ENCODE measurements around the gene CTNNA1.

Gene CTNNA1

GRCh38 chr5:138840103-138840502 lies 86.9 kb downstream of the CTNNA1 start:
- H3K27me3 ChIP-seq (ENCODE audit: control insufficient read depth, low read length), result no peaks in the 10 kb centered on the region
- no peaks in the 10 kb centered on the region for H4K20me1 ChIP-seq (ENCODE audit: control insufficient read depth, insufficient read depth, low read depth, low read length)
- H3K79me2 ChIP-seq (ENCODE audit: control insufficient read depth, low read length), result no peaks in the 10 kb centered on the region
- no peak overlapping the region for H3K27ac ChIP-seq (ENCODE audit: low read depth, low read length)
- H3K4me1 ChIP-seq (ENCODE audit: control insufficient read depth, low read length), result no peaks in the 10 kb centered on the region
- no peak overlapping the region for H3K4me3 ChIP-seq (ENCODE audit: low read length)
- no peaks in the 10 kb centered on the region for H3K36me3 ChIP-seq (ENCODE audit: control insufficient read depth, low read length)
- no peaks in the 10 kb centered on the region for H3F3A ChIP-seq (ENCODE audit: control insufficient read depth, insufficient read depth)
- H3K9me3 ChIP-seq (ENCODE audit: control insufficient read depth, insufficient read depth, low read length), result no peaks in the 10 kb centered on the region
- no peak for TF ChIP-seq EZH2phosphoT487 (IDR thresholded peaks at IDR 0.05; ENCODE audit: borderline replicate concordance, low read length)
- TF ChIP-seq CTCF (IDR thresholded peaks at IDR 0.05; ENCODE audit: low read depth, low read length, poor library complexity, severe bottlenecking), result no peak
- no peak overlapping the region for H3K4me2 ChIP-seq (ENCODE audit: low read length)
- no peaks in the 10 kb centered on the region for H3K9me2 ChIP-seq (replicated peaks; ENCODE audit: control insufficient read depth, low read length)

DNA sequence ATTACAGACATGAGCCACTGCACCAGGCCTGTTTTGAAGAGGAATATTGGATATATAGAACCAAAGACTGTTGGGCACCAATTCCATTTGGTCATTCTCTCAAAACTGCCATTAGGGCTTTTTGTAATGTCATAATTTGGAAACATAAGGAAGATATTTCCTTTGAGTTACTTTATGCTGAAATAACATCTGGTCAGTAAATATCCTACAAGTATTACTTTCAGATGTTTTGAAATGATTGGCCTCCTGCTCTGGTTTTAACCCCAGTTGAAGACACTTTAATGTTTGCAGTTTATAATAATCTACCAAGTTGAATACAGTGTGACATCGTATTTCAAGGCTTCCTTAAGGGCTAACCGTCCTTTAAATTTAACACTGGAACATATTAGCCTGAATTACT lies 88.3 kb downstream of the CTNNA1 start:
- Histone ChIP-seq H3K4me2 (ENCODE audit: low read length) (no peak overlapping the region), H3K36me3 (ENCODE audit: control insufficient read depth, low read length) (no peaks in the 10 kb centered on the region), H3K27ac (ENCODE audit: low read depth, low read length) (no peak overlapping the region), H3K79me2 (ENCODE audit: control insufficient read depth, low read length) (no peaks in the 10 kb centered on the region), H3K9me3 (ENCODE audit: control insufficient read depth, insufficient read depth, low read length) (no peaks in the 10 kb centered on the region), H3K4me1 (ENCODE audit: control insufficient read depth, low read length) (0 out of 2 replicates have a peak, but pooled peaks cover under 1% of the 10 kb centered on the region), H3F3A (ENCODE audit: control insufficient read depth, insufficient read depth) (no peaks in the 10 kb centered on the region), H4K20me1 (ENCODE audit: control insufficient read depth, insufficient read depth, low read depth, low read length) (no peaks in the 10 kb centered on the region), H3K4me3 (ENCODE audit: low read length) (no peak overlapping the region), H3K9me2 (replicated peaks; ENCODE audit: control insufficient read depth, low read length) (no peaks in the 10 kb centered on the region), H3K27me3 (ENCODE audit: control insufficient read depth, low read length) (no peaks in the 10 kb centered on the region)
- TF ChIP-seq EZH2phosphoT487 (IDR thresholded peaks at IDR 0.05; ENCODE audit: borderline replicate concordance, low read length) (no peak), CTCF (IDR thresholded peaks at IDR 0.05; ENCODE audit: low read depth, low read length, poor library complexity, severe bottlenecking) (no peak)

GRCh38 chr5:138843316-138844124 lies 90.3 kb downstream of the CTNNA1 start:
- Histone ChIP-seq H3K4me2 (ENCODE audit: low read length) (no peak overlapping the region), H3K36me3 (ENCODE audit: control insufficient read depth, low read length) (no peaks in the 10 kb centered on the region), H3K79me2 (ENCODE audit: control insufficient read depth, low read length) (no peaks in the 10 kb centered on the region), H3K9me2 (replicated peaks; ENCODE audit: control insufficient read depth, low read length) (no peaks in the 10 kb centered on the region), H3K9me3 (ENCODE audit: control insufficient read depth, insufficient read depth, low read length) (no peaks in the 10 kb centered on the region), H3K4me3 (ENCODE audit: low read length) (no peak overlapping the region), H4K20me1 (ENCODE audit: control insufficient read depth, insufficient read depth, low read depth, low read length) (no peaks in the 10 kb centered on the region), H3F3A (ENCODE audit: control insufficient read depth, insufficient read depth) (no peaks in the 10 kb centered on the region), H3K27me3 (ENCODE audit: control insufficient read depth, low read length) (no peaks in the 10 kb centered on the region), H3K27ac (ENCODE audit: low read depth, low read length) (no peak overlapping the region), H3K4me1 (ENCODE audit: control insufficient read depth, low read length) (peaks cover 6% of the 10 kb centered on the region)
- TF ChIP-seq CTCF (IDR thresholded peaks at IDR 0.05; ENCODE audit: low read depth, low read length, poor library complexity, severe bottlenecking) (no peak), EZH2phosphoT487 (IDR thresholded peaks at IDR 0.05; ENCODE audit: borderline replicate concordance, low read length) (no peak)
